Mesenchymal stem cell (in vitro differentiated cells and primary cell): Measurements from ENCODE around the gene NCKAP1.

Source experiments
- DNase-seq: peaks from one replicate; pipeline ENCODE4 v3.0.0-alpha.2; 2013
- H2AFZ ChIP-seq: one replicate; pipeline ENCODE4 v1.6.1; 2013; ENCODE audit warnings: low read depth, mild to moderate bottlenecking, control low read depth, inconsistent platforms, low read length, moderate library complexity
- H2AK5ac ChIP-seq: 2 replicates; pipeline ENCODE4 v1.6.1; 2013; ENCODE audit warnings: low read length, moderate library complexity, mild to moderate bottlenecking, inconsistent platforms; ENCODE audit not compliant: severe bottlenecking
- H2BK120ac ChIP-seq: one replicate; pipeline ENCODE4 v1.6.1; 2013; ENCODE audit warnings: low read depth, mild to moderate bottlenecking, inconsistent platforms, low read length, moderate library complexity
- H2BK12ac ChIP-seq, 2 experiments: one replicate each; pipeline ENCODE4 v1.6.1; 2013; ENCODE audit warnings: inconsistent platforms in 2 of 2, low read length in 2 of 2, mild to moderate bottlenecking in 2 of 2, moderate library complexity in 2 of 2, control low read depth in 1 of 2
- H2BK15ac ChIP-seq: one replicate; pipeline ENCODE4 v1.6.1; 2013; ENCODE audit warnings: mild to moderate bottlenecking, low read depth, inconsistent platforms; ENCODE audit not compliant: poor library complexity, severe bottlenecking
- H2BK5ac ChIP-seq: 2 replicates; pipeline ENCODE4 v1.6.1; 2013; ENCODE audit warnings: low read depth, mild to moderate bottlenecking, low read length, control low read depth, inconsistent platforms; ENCODE audit not compliant: poor library complexity, severe bottlenecking
- H3K14ac ChIP-seq, 2 experiments: one replicate each; pipeline ENCODE4 v1.6.1; 2013; ENCODE audit warnings: inconsistent platforms in 2 of 2, low read length in 2 of 2, control low read depth in 1 of 2, mild to moderate bottlenecking in 1 of 2, moderate library complexity in 1 of 2
- H3K18ac ChIP-seq, 2 experiments: one replicate each; pipeline ENCODE4 v1.6.1; 2013; ENCODE audit warnings: inconsistent platforms in 2 of 2, low read length in 2 of 2, control low read depth in 1 of 2, low read depth in 1 of 2, mild to moderate bottlenecking in 1 of 2
- H3K23ac ChIP-seq, 2 experiments: one replicate each; pipeline ENCODE4 v1.6.1; 2013; ENCODE audit warnings: inconsistent platforms in 2 of 2, low read length in 2 of 2, mild to moderate bottlenecking in 2 of 2, moderate library complexity in 2 of 2, control low read depth in 1 of 2
- H3K27ac ChIP-seq: 2 replicates; pipeline ENCODE4 v1.5.1; 2013; ENCODE audit warnings: mild to moderate bottlenecking, moderate library complexity, low read length, control low read depth, inconsistent platforms; ENCODE audit not compliant: poor library complexity, severe bottlenecking
- H3K27me3 ChIP-seq, 2 experiments: 2 replicates each; pipeline versions ENCODE4 v1.6.1 to v1.7.0; 2013; ENCODE audit warnings: low read length in 2 of 2, mild to moderate bottlenecking in 2 of 2, moderate library complexity in 2 of 2, control low read depth in 1 of 2, inconsistent platforms in 1 of 2; ENCODE audit not compliant: control insufficient read depth in 1 of 2, insufficient read depth in 1 of 2
- H3K36me3 ChIP-seq, 2 experiments: 2 replicates each; pipeline versions ENCODE4 v1.6.1 to v1.7.0; 2013; ENCODE audit warnings: low read length in 2 of 2, control low read depth in 1 of 2, inconsistent platforms in 1 of 2, low read depth in 1 of 2, mild to moderate bottlenecking in 1 of 2; ENCODE audit not compliant: insufficient read depth in 2 of 2, control insufficient read depth in 1 of 2
- H3K4ac ChIP-seq, 2 experiments: one replicate each; pipeline ENCODE4 v1.6.1; 2013; ENCODE audit warnings: inconsistent platforms in 2 of 2, low read length in 2 of 2, mild to moderate bottlenecking in 2 of 2, moderate library complexity in 2 of 2, control low read depth in 1 of 2, low read depth in 1 of 2
- H3K4me1 ChIP-seq: 2 replicates; pipeline ENCODE4 v1.6.1; 2013; ENCODE audit warnings: low read depth, low read length, control low read depth; ENCODE audit not compliant: control insufficient read depth, insufficient read depth
- H3K4me2 ChIP-seq: 2 replicates; pipeline ENCODE4 v1.6.1; 2013; ENCODE audit warnings: low read length, mild to moderate bottlenecking, inconsistent platforms; ENCODE audit not compliant: poor library complexity, severe bottlenecking
- H3K4me3 ChIP-seq, 2 experiments: 2 replicates each; pipeline versions ENCODE4 v1.5.1 to v1.7.0; 2013; ENCODE audit warnings: low read length in 2 of 2, mild to moderate bottlenecking in 2 of 2, control low read depth in 1 of 2, low read depth in 1 of 2; ENCODE audit not compliant: insufficient read depth in 1 of 2
- H3K79me1 ChIP-seq: replicated peaks from 2 replicates; pipeline ENCODE4 v1.6.1; 2013; ENCODE audit warnings: mild to moderate bottlenecking, control low read depth, low read length, inconsistent platforms; ENCODE audit not compliant: poor library complexity, severe bottlenecking
- H3K9ac ChIP-seq: 2 replicates; pipeline ENCODE4 v1.7.0; 2013; ENCODE audit warnings: mild to moderate bottlenecking, low read length, moderate library complexity
- H3K9me3 ChIP-seq: 2 replicates; pipeline ENCODE4 v1.7.0; 2013; ENCODE audit warnings: mild to moderate bottlenecking, low read length; ENCODE audit not compliant: control insufficient read depth
- H4K8ac ChIP-seq: one replicate; pipeline ENCODE4 v1.6.1; 2013; ENCODE audit warnings: inconsistent platforms, mild to moderate bottlenecking, low read length, moderate library complexity
- H4K91ac ChIP-seq: one replicate; pipeline ENCODE4 v1.6.1; 2013; ENCODE audit warnings: mild to moderate bottlenecking, low read length, inconsistent platforms
- WGBS: methylation state at CpG from one replicate; pipeline ENCODE4 v1.1.7; 2013; ENCODE audit warnings: mixed read lengths; 5-methylcytosine and 5-hydroxymethylcytosine counted together

The NCKAP1 gene

GRCh38 chr2:182949572-182950189 is 88.6 kb downstream of the NCKAP1 start:
- Histone ChIP-seq H3K9ac (no peak overlapping the region), H2BK12ac (peak overlapping the region in 1 of 2 experiments; percentile 52)

GRCh38 chr2:182949052-182949451 is 89.2 kb downstream of the NCKAP1 start:
- Histone ChIP-seq H3K27me3 (no peaks in the 10 kb centered on the region), H2BK120ac (no peak overlapping the region), H3K4me2 (no peak overlapping the region), H4K91ac (no peak overlapping the region), H3K14ac (no peak overlapping the region), H3K23ac (no peak overlapping the region), H4K8ac (no peak overlapping the region), H3K4me1 (peaks cover 3% of the 10 kb centered on the region), H2BK5ac (no peak overlapping the region), H2AFZ (no peak overlapping the region), H2AK5ac (no peak overlapping the region), H3K27ac (no peak overlapping the region), H2BK12ac (peak overlapping the region in 1 of 2 experiments; percentile 71), H3K18ac (peak overlapping the region in 1 of 2 experiments; percentile 70), H2BK15ac (no peak overlapping the region), H3K4ac (peak overlapping the region in 1 of 2 experiments; percentile 80), H3K36me3 (peaks cover 3 to 86% of the 10 kb centered on the region in 2 experiments), H3K79me1 (peaks cover 12% of the 10 kb centered on the region), H3K9me3 (no peaks in the 10 kb centered on the region), H3K9ac (no peak overlapping the region), H3K4me3 (no peak overlapping the region)
- no peak for DNase-seq
- WGBS = no CpG with 5 or more reads among the region's 4 CpGs

More at GRCh38 chr2:182949572-182950189, 88.6 kb downstream of the NCKAP1 start:
- 50% methylated on average over 5 of the region's 5 CpGs for WGBS
- H3K4me3 ChIP-seq = no peak overlapping the region
- peaks cover 3% of the 10 kb centered on the region for H3K4me1 ChIP-seq
- H3K79me1 ChIP-seq = peaks cover 11% of the 10 kb centered on the region
- H3K14ac ChIP-seq = no peak overlapping the region
- peaks cover 3 to 89% of the 10 kb centered on the region in 2 experiments for H3K36me3 ChIP-seq
- H2AK5ac ChIP-seq = no peak overlapping the region
- H2AFZ ChIP-seq = no peak overlapping the region
- H4K8ac ChIP-seq = no peak overlapping the region
- no peak overlapping the region for H4K91ac ChIP-seq
- H2BK120ac ChIP-seq = no peak overlapping the region
- peak; percentile 91 for DNase-seq
- no peak overlapping the region for H2BK15ac ChIP-seq
- no peak overlapping the region for H3K23ac ChIP-seq
- no peaks in the 10 kb centered on the region for H3K9me3 ChIP-seq
- no peak overlapping the region for H3K18ac ChIP-seq
- peak overlapping the region in 1 of 2 experiments; percentile 51 for H3K4ac ChIP-seq
- no peak overlapping the region for H3K27ac ChIP-seq
- no peak overlapping the region for H3K4me2 ChIP-seq
- H2BK5ac ChIP-seq = no peak overlapping the region
- no peaks in the 10 kb centered on the region for H3K27me3 ChIP-seq

GRCh38 chr2:182946958-182947369 is 91.3 kb downstream of the NCKAP1 start:
- H3K23ac ChIP-seq = no peak overlapping the region
- H3K4me1 ChIP-seq = peaks cover 3% of the 10 kb centered on the region
- no peaks in the 10 kb centered on the region for H3K27me3 ChIP-seq
- peak overlapping the region; percentile 16 for H2AK5ac ChIP-seq
- H2BK5ac ChIP-seq = no peak overlapping the region
- H3K79me1 ChIP-seq = peaks cover 14% of the 10 kb centered on the region
- no peak overlapping the region for H3K4me2 ChIP-seq
- H4K91ac ChIP-seq = no peak overlapping the region
- no peak overlapping the region for H2AFZ ChIP-seq
- peak; percentile 58 for DNase-seq
- H3K9me3 ChIP-seq = no peaks in the 10 kb centered on the region
- H3K18ac ChIP-seq = no peak overlapping the region
- no peak overlapping the region for H2BK120ac ChIP-seq
- 6% methylated on average over 1 of the region's 1 CpG for WGBS
- H2BK12ac ChIP-seq = no peak overlapping the region
- H3K9ac ChIP-seq = no peak overlapping the region
- peak overlapping the region; percentile 21 for H3K27ac ChIP-seq
- H4K8ac ChIP-seq = peak overlapping the region; percentile 17
- H2BK15ac ChIP-seq = no peak overlapping the region
- peak overlapping the region in 1 of 2 experiments; percentile 41 for H3K4ac ChIP-seq
- H3K14ac ChIP-seq = no peak overlapping the region
- H3K36me3 ChIP-seq = peaks cover 3 to 86% of the 10 kb centered on the region in 2 experiments
- no peak overlapping the region for H3K4me3 ChIP-seq

GRCh38 chr2:182943339-182943738 is 94.9 kb downstream of the NCKAP1 start:
- Histone ChIP-seq H3K14ac (no peak overlapping the region), H2BK120ac (no peak overlapping the region), H2BK5ac (no peak overlapping the region), H3K27ac (no peak overlapping the region), H3K9ac (no peak overlapping the region), H3K9me3 (no peaks in the 10 kb centered on the region), H2BK12ac (no peak overlapping the region), H4K8ac (no peak overlapping the region), H2AFZ (no peak overlapping the region), H3K27me3 (no peaks in the 10 kb centered on the region), H3K23ac (no peak overlapping the region), H3K36me3 (peaks cover 5 to 81% of the 10 kb centered on the region in 2 experiments), H4K91ac (no peak overlapping the region), H3K79me1 (peaks cover 14% of the 10 kb centered on the region), H3K4me1 (no peaks in the 10 kb centered on the region), H3K4ac (no peak overlapping the region), H3K4me2 (no peak overlapping the region), H2AK5ac (no peak overlapping the region), H3K18ac (no peak overlapping the region), H2BK15ac (no peak overlapping the region), H3K4me3 (no peak overlapping the region)
- 50% methylated on average over 2 of the region's 2 CpGs for WGBS
- DNase-seq = no peak
